ENCODE measurements around the gene CTNNA2.
"Not testable (repeated sequence)": the region's sequence is repeated elsewhere in the genome, so short reads cannot be mapped to it uniquely, and the experiment has no call there.

Gene CTNNA2

GRCh38 chr2:80166483-80167171 is 653.8 kb downstream of the CTNNA2 start:
- DNase-seq, result no peak

GRCh38 chr2:80167284-80167808 is 654.5 kb downstream of the CTNNA2 start:
- DNase-seq, result no peak

- no peak for DNase-seq
These were observed 655.2 kb downstream of the CTNNA2 start for GRCh38 chr2:80168037-80168436.

GRCh38 chr2:80168801-80169200 is 656.0 kb downstream of the CTNNA2 start:
- DNase-seq, result no peak

- no peak for DNase-seq
These were observed 657.2 kb downstream of the CTNNA2 start for GRCh38 chr2:80169811-80170594.

GRCh38 chr2:80185091-80185490 is 672.2 kb downstream of the CTNNA2 start:
- no peak for DNase-seq

- no peak for DNase-seq
These were observed 673.4 kb downstream of the CTNNA2 start for GRCh38 chr2:80186262-80186661.

GRCh38 chr2:80187156-80187555 is 674.3 kb downstream of the CTNNA2 start:
- no peak for DNase-seq

GRCh38 chr2:80190166-80190565 is 677.3 kb downstream of the CTNNA2 start:
- DNase-seq, result no peak

GRCh38 chr2:80193566-80193965 is 680.7 kb downstream of the CTNNA2 start:
- no peak for DNase-seq

- DNase-seq, result no peak
These were observed 682.2 kb downstream of the CTNNA2 start for GRCh38 chr2:80195034-80195433.

- no peak for DNase-seq
These were observed 685.2 kb downstream of the CTNNA2 start for GRCh38 chr2:80198042-80198441.

- DNase-seq, result no peak
These were observed 686.7 kb downstream of the CTNNA2 start for GRCh38 chr2:80199504-80199903.

GRCh38 chr2:80203929-80204328 is 691.1 kb downstream of the CTNNA2 start:
- DNase-seq, result not testable (repeated sequence)

GRCh38 chr2:80205498-80205897 is 692.6 kb downstream of the CTNNA2 start:
- no peak for DNase-seq

GRCh38 chr2:80209458-80209857 is 696.6 kb downstream of the CTNNA2 start:
- DNase-seq, result no peak

- DNase-seq, result no peak
These were observed 704.6 kb downstream of the CTNNA2 start for GRCh38 chr2:80217446-80217845.

GRCh38 chr2:80222644-80223043 is 709.8 kb downstream of the CTNNA2 start:
- DNase-seq, result no peak

GRCh38 chr2:80231421-80231820 is 718.6 kb downstream of the CTNNA2 start:
- DNase-seq, result no peak

- no peak for DNase-seq
These were observed 720.5 kb downstream of the CTNNA2 start for GRCh38 chr2:80233333-80233732.

GRCh38 chr2:80238692-80239469 is 726.0 kb downstream of the CTNNA2 start:
- DNase-seq, result peak; percentile 23

- no peak for DNase-seq
These were observed 729.6 kb downstream of the CTNNA2 start for GRCh38 chr2:80242355-80242910.

All from NCI-H146 (cell line).